Fibroblast of villous mesenchyme (primary cell): ENCODE data around the gene VASH2. TPM values are rescaled to one million over a fixed set of nuclear protein-coding genes. Genes with fewer than 3 reads are reported as not detected.

ENCODE experiments used
- DNase-seq: peaks from one replicate; pipeline ENCODE4 v3.0.0-alpha.2; 2010; ENCODE audit warnings: low read depth
- H3K4me3 ChIP-seq: 2 replicates; pipeline ENCODE4 v1.5.1; 2011; ENCODE audit warnings: low read depth, mild to moderate bottlenecking, low read length
- CTCF ChIP-seq: IDR thresholded peaks from 2 replicates; pipeline ENCODE4 v1.5.1; 2012; ENCODE audit warnings: low read depth, mild to moderate bottlenecking, low read length; ENCODE audit not compliant: insufficient read depth
- total RNA-seq: library from RNA; depleted of rRNA; stranded (reverse); fragments of >200 nt; gene quantifications from 2 replicates; pipeline ENCODE4 v1.2.3, GENCODE V29; 2012

VASH2 gene
- total RNA-seq, 1 donor = 0.43 TPM

- DNase-seq = no peak
- no peak overlapping the region for H3K4me3 ChIP-seq
- no peak for TF ChIP-seq CTCF
Observed at GRCh38 chr1:212973426-212973825, 23.1 kb downstream of the VASH2 start.

GRCh38 chr1:212973899-212974298, 23.6 kb downstream of the VASH2 start:
- TF ChIP-seq CTCF = no peak
- no peak overlapping the region for H3K4me3 ChIP-seq
- no peak for DNase-seq

- H3K4me3 ChIP-seq = no peak overlapping the region
- peak; percentile 47 for DNase-seq
- TF ChIP-seq CTCF = no peak
Observed at GRCh38 chr1:212974711-212975110, 24.4 kb downstream of the VASH2 start.

GRCh38 chr1:212975111-212975918, 25.0 kb downstream of the VASH2 start:
- peak; percentile 87 for DNase-seq
- no peak for TF ChIP-seq CTCF
- H3K4me3 ChIP-seq = no peak overlapping the region

- no peak for TF ChIP-seq CTCF
- no peak for DNase-seq
- no peak overlapping the region for H3K4me3 ChIP-seq
Observed at GRCh38 chr1:212976586-212976985, 26.2 kb downstream of the VASH2 start.

GRCh38 chr1:212977781-212978645, 27.7 kb downstream of the VASH2 start:
- DNase-seq = no peak
- H3K4me3 ChIP-seq = no peak overlapping the region
- no peak for TF ChIP-seq CTCF
